ENCODE data around the gene INSYN2A.

INSYN2A gene

DNA sequence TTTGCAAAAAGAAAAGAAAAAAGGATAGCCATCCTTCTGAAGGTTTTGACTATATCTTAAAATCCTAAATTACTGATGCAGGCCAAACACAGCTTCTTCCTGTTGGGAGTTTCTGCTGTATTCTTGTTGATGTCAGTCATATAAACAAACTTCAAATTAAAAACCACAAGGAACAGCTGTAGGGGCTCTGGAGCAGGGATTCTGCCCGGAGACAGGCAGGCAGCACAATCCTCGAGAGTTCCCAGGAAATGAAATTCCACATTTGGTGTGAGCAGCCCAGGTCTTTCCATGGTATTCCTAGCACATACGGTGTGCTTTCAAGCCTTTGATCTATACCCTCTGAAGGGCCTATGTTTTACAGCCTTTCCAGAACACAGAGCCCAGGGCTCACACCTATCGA lies 43.2 kb downstream of the INSYN2A start:
- H3K9me3 Mint-ChIP-seq = no peaks in the 10 kb centered on the region
- H3K27me3 Mint-ChIP-seq = no peaks in the 10 kb centered on the region
- H3K4me1 Mint-ChIP-seq (ENCODE audit: low read depth) = peaks cover 3% of the 10 kb centered on the region
- no peak overlapping the region for H3K27ac Mint-ChIP-seq
- DNase-seq = no peak
- no peaks in the 10 kb centered on the region for H3K36me3 Mint-ChIP-seq (ENCODE audit: low read depth)
- H3K4me3 Mint-ChIP-seq = no peak overlapping the region

DNA sequence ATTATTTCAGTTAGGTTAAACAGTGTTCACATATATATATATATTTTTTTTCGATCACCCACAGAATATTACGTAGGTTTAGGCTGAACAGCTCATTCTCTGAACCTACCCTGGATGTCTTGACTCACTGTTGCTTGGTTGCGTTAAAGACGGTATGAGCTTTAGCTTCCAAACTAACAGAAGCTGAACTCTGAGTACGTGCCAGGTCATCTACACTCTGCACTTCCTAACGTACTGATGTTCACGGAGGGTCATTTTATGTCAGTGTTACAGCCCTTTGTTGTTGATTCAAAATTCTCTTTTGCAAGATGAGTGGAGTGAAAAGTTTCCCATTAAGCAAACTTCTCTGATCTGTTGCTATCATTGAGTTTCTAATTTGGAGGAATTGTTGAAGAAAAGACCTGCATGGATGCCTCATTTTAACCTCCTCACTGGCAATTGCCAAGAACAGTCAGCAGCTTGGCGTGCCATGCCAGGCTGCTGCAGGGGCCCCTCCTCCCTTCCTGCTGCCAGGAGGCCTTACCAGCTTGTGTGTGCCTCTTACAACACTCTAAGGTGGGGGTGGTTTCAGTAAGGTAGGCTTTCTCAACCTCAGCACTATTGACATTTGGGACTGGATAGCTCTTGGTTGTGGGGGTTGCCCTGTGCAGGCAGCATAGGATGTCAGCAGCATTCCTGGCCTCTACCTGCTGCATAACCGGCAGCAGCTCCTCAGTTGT lies 44.3 kb downstream of the INSYN2A start:
- Mint-ChIP-seq H3K4me3 (no peak overlapping the region), H3K4me1 (ENCODE audit: low read depth) (peaks cover 4% of the 10 kb centered on the region), H3K9me3 (no peaks in the 10 kb centered on the region), H3K36me3 (ENCODE audit: low read depth) (no peaks in the 10 kb centered on the region), H3K27ac (no peak overlapping the region), H3K27me3 (no peaks in the 10 kb centered on the region)
- no peak for DNase-seq

DNA sequence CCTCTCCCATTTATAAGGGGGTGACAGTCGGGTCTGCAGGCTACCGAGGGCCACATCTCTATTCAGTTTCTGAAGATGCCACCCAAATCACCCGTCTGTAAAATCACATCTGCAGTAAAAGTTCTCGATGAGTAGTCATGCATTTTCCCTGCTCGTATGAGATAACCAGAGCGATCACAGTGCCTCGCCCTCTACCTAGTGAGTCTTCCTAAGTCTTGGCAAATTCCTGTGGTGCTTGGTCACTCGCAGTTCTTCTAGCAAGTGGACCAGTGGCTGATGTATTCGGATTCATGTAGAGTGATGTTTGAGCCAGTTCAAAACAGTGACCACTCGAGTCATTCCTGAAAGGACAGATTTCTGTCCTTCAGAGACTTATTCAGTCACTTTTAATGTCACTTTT lies 44.9 kb downstream of the INSYN2A start:
- Mint-ChIP-seq H3K27ac (no peak overlapping the region), H3K9me3 (no peaks in the 10 kb centered on the region), H3K4me3 (no peak overlapping the region)

DNA sequence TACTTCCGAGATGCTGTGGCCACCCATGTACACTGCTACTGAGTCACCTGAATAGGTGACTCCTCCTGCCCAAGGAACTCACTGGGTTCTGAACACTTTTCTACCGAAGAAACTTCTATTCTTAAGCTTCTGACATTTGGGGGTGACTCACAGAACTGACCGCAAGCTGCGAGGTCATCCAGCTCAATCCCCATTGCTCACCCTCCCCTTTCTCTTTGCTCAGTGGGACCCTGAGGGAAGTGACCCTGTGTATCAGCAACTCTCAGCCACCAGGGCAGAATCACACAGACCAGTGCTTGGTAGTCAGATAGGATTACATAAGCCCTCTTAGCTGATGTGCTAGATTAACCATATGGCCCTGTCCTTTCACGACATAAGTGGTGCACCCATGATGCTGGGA lies 46.3 kb downstream of the INSYN2A start:
- H3K9me3 Mint-ChIP-seq = no peaks in the 10 kb centered on the region
- H3K4me1 Mint-ChIP-seq (ENCODE audit: low read depth) = peaks cover 4% of the 10 kb centered on the region
- H3K36me3 Mint-ChIP-seq (ENCODE audit: low read depth) = no peaks in the 10 kb centered on the region
- no peak overlapping the region for H3K27ac Mint-ChIP-seq
- peaks cover under 1% of the 10 kb centered on the region for H3K27me3 Mint-ChIP-seq
- no peak overlapping the region for H3K4me3 Mint-ChIP-seq
- no peak for DNase-seq

More for the DNA sequence above, 44.9 kb downstream of the INSYN2A start:
- Mint-ChIP-seq H3K27me3 (no peaks in the 10 kb centered on the region), H3K4me1 (ENCODE audit: low read depth) (peaks cover 4% of the 10 kb centered on the region), H3K36me3 (ENCODE audit: low read depth) (no peaks in the 10 kb centered on the region)
- DNase-seq = no peak

DNA sequence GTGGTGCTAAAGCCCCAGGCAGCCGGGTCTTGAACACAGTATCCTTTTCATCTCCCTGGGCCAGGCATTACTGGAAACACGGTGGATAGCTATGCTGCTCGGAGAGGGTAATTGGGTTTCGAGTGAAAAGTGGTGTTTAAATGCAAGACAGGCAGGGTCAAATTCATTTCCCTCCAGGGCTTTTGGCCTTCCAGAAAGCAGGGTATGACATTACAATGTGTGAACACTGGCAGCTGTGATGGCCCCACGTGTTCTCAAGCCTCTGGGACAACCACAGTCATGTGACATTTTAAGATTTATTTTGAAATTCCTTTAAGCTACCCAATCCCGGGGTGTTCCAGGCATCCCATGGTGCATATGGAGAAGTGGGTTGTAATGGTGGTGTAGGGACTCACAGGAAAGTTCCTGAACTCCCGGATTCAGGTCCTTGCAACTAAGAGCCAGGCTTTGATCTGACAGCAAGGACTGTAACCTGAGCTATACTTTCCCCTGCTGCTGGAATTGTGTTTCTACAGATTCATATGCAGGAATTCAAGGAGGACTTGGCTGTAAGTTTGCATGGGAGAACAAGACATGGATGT lies 46.8 kb downstream of the INSYN2A start:
- peaks cover 3% of the 10 kb centered on the region for H3K27me3 Mint-ChIP-seq
- H3K9me3 Mint-ChIP-seq = no peaks in the 10 kb centered on the region
- no peak overlapping the region for H3K27ac Mint-ChIP-seq
- H3K36me3 Mint-ChIP-seq (ENCODE audit: low read depth) = no peaks in the 10 kb centered on the region
- no peak for DNase-seq
- H3K4me1 Mint-ChIP-seq (ENCODE audit: low read depth) = peaks cover 4% of the 10 kb centered on the region
- H3K4me3 Mint-ChIP-seq = no peak overlapping the region

DNA sequence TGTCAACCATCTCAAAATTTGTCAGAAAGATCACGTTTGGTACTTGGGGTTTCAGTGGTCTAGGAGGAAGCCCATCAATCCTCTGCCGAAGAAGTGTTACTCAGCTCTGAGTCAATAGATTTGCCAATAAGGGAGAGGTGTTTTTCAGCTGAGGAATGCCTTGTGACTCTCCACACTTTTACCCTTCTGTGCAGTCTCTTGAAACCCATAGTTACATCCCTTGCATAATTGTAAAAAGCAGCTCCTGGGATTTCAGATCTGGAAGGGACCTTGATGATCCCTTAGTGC lies 47.5 kb downstream of the INSYN2A start:
- Mint-ChIP-seq H3K27me3 (peaks cover 3% of the 10 kb centered on the region), H3K4me3 (no peak overlapping the region), H3K9me3 (no peaks in the 10 kb centered on the region), H3K4me1 (ENCODE audit: low read depth) (peaks cover 4% of the 10 kb centered on the region), H3K27ac (no peak overlapping the region), H3K36me3 (ENCODE audit: low read depth) (no peaks in the 10 kb centered on the region)
- DNase-seq = no peak

DNA sequence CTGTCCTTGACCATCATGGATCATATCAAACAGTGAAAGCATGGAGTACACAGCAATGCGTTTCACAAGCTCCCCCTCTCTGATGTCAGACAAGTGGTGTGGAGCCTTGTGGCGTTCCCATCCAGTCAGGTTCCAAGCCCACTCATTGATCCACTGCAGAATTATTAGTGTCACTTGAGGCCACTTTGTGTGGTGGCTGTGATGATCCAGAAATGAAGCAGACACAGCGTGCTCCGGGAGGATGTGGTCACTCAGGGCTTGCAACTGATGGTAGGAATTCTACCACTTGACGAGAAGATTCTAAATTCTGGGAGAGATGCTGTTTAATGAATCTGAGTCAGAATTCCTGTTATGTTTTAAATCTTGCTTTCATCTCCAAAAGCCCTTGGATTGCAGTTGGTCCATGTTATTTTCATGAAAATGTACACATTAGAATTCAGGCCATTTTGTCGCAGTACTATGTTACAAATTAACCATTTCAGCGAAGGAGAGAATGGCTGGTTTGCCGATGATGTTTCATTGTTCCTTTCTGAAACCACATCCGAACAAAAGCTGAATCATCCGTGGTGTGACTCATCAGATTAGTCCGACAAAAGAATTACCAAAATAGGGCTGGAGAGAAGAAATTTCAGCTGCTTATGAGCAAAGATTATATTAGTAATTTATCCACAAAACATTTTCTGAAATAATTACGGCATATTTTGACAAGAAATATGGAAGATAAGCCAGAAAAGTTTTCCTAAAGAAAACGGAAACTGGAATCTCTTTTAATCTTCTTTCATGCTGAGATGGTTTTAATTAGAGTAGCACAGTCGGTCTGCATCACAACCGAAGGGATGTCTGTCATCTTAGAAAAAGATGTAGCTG lies 48.1 kb downstream of the INSYN2A start:
- Mint-ChIP-seq H3K27ac (no peak overlapping the region), H3K4me1 (ENCODE audit: low read depth) (peaks cover 4% of the 10 kb centered on the region), H3K4me3 (no peak overlapping the region), H3K27me3 (peaks cover 3% of the 10 kb centered on the region), H3K9me3 (no peaks in the 10 kb centered on the region), H3K36me3 (ENCODE audit: low read depth) (no peaks in the 10 kb centered on the region)
- no peak for DNase-seq

DNA sequence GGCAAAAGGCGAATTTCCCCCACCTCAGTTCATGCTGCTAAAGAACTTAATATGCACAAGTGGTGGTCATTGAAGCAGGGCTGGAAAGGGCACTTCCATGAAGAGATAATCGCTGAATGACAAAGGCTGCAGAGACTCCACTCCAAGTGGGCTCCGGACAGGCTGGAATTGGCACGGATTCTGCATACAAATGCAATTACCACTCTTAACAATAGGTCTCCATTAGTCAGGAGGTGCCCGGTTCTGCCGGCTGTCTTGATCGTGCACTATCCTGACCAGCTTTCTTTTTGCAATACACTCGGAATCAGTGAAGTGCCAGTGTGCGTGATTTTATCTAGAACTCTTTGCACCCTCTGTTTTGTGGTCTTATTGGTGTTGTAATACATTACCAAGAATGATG lies 49.7 kb downstream of the INSYN2A start:
- Mint-ChIP-seq H3K9me3 (no peaks in the 10 kb centered on the region), H3K36me3 (ENCODE audit: low read depth) (no peaks in the 10 kb centered on the region), H3K27ac (no peak overlapping the region), H3K27me3 (peaks cover 3% of the 10 kb centered on the region), H3K4me3 (no peak overlapping the region), H3K4me1 (ENCODE audit: low read depth) (peaks cover 4% of the 10 kb centered on the region)
- no peak for DNase-seq

All from activated T-cell treated with anti-CD3 and anti-CD28 coated beads, Interleukin-2, amount 50 U/mL, for 24 hours (primary cell).